K562 (cell line): ENCODE results near the gene KLC3.

Experiments used
- ADNP ChIP-seq: fragments of 200-800 bp; sonication (Bioruptor generic); IDR thresholded peaks from 2 replicates; pipeline ENCODE4 v1.6.1; 2016; ENCODE audit warnings: missing genetic modification characterization, missing compliant biosample characterization
- CREB1 ChIP-seq, 2 experiments: sonication (generic) in 1 of 2; formaldehyde crosslinking in 1 of 2; IDR thresholded peaks; 2 replicates each; pipeline versions ENCODE4 v1.6.1 to v1.8.0; 2012 to 2022; ENCODE audit warnings: inconsistent platforms in 1 of 2, mild to moderate bottlenecking in 1 of 2, missing genetic modification reagents in 1 of 2, moderate library complexity in 1 of 2
- EZH2 ChIP-seq: IDR thresholded peaks from 2 replicates; pipeline ENCODE4 v1.6.1; 2012; ENCODE audit warnings: low read depth, mild to moderate bottlenecking, inconsistent platforms, low read length, borderline replicate concordance
- POLR3A ChIP-seq: IDR thresholded peaks from 2 replicates; pipeline ENCODE4 v1.6.1; 2011; ENCODE audit warnings: borderline replicate concordance, mild to moderate bottlenecking, moderate library complexity; ENCODE audit not compliant: insufficient read length, insufficient read depth; ENCODE audit errors: extremely low read depth
- POLR3G ChIP-seq: IDR thresholded peaks from 2 replicates; pipeline ENCODE4 v1.6.1; 2011; ENCODE audit not compliant: insufficient read length, insufficient replicate concordance; ENCODE audit errors: extremely low read depth
- RB1 ChIP-seq: fragments of 450-650 bp; IDR thresholded peaks from 2 replicates; pipeline ENCODE4 v1.6.1; 2017; ENCODE audit warnings: low read depth, mild to moderate bottlenecking
- SMAD1 ChIP-seq: fragments of 150-350 bp; IDR thresholded peaks from 2 replicates; pipeline ENCODE4 v1.6.1; 2014; ENCODE audit warnings: low read length, low read depth; ENCODE audit not compliant: partially characterized antibody
- TFAM ChIP-seq: fragments of 250-450 bp; sonication (Bioruptor Pico); conservative IDR thresholded peaks from 2 replicates; pipeline ENCODE4 v1.5.0; 2021; ENCODE audit warnings: mild to moderate bottlenecking, moderate library complexity
- YY1 ChIP-seq, 3 experiments: IDR thresholded peaks; 2 replicates each; pipeline ENCODE4 v1.6.1; 2011; ENCODE audit warnings: low read length in 2 of 3, mild to moderate bottlenecking in 2 of 3, moderate library complexity in 2 of 3, borderline replicate concordance in 1 of 3, control low read depth in 1 of 3, low read depth in 1 of 3; ENCODE audit not compliant: insufficient read depth in 3 of 3, insufficient replicate concordance in 2 of 3, control insufficient read depth in 1 of 3, insufficient read length in 1 of 3; ENCODE audit errors: extremely low read depth in 1 of 3
- ZFP1 ChIP-seq: fragments of 450-650 bp; formaldehyde crosslinking; IDR thresholded peaks from 2 replicates; pipeline ENCODE4 v1.4.0; 2020; ENCODE audit warnings: mild to moderate bottlenecking, mixed read lengths

DNA sequence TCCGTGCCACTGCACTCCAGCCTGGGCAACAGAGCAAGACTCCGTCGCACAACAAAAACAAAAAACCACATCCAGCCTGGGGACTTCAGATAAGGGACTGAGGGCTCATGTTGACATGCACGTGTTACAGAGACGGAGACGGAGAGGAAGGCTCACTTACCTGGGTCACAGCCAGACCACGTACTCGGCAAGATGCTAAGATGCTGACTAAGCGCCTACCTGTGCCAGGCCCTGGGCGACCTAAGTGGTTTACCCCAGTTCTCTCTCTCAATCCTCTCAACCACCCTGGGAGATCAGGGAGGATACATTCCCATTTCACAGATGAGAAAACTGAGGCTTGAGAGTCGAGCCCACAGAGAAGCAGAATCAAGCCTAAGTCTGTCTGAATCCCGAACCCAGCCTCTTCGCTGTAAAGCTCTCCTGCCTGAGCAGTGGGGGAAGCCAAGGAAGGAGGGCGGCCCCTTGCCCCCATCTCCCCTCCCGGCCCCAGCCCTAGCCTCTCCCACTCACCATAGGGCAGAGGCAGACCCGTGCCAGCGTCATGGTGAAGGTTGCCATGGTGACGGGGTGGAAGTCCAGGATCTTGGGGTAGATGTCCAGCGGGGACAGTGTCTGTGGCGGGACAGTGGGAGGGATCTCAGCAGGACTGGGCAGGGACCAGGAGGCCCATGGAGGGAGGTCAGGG lies 16.4 kb downstream of the KLC3 start:
- TF ChIP-seq YY1 (IDR thresholded peaks at IDR 0.05; ENCODE audit: borderline replicate concordance in 1 of 3, control insufficient read depth in 1 of 3, extremely low read depth in 1 of 3, insufficient read depth in 3 of 3, insufficient read length in 1 of 3, insufficient replicate concordance in 2 of 3, low read depth in 1 of 3, low read length in 2 of 3) (no peak), EZH2 (no peak), SMAD1 (no peak), RB1 (no peak), TFAM (CRISPR knock-in tag) (no peak), POLR3A (no peak), ADNP (tag) (peak; percentile 95), CREB1 (IDR thresholded peaks at IDR 0.05) (no peak), CREB1 (CRISPR knock-in tag; IDR thresholded peaks at IDR 0.05) (no peak), ZFP1 (no peak), POLR3G (no peak)
